ENCODE results near the gene RAD50. TPM values are rescaled to one million over a fixed set of nuclear protein-coding genes. Genes with fewer than 3 reads are reported as not detected.

Gene RAD50
- total and polyA plus RNA-seq, 4 donors = 22.0 to 40.5 (median 29.8) TPM

- Histone ChIP-seq H3K4me1 (ENCODE audit: control insufficient read depth, insufficient read depth, low read length) (peaks cover 5% of the 10 kb centered on the region), H3K9me3 (ENCODE audit: control insufficient read depth, insufficient read depth, low read length) (no peaks in the 10 kb centered on the region), H3K27me3 (ENCODE audit: control insufficient read depth, insufficient read depth, low read length) (no peaks in the 10 kb centered on the region), H3K36me3 (ENCODE audit: control insufficient read depth, insufficient read depth, low read length) (no peaks in the 10 kb centered on the region), H3K27ac (ENCODE audit: low read depth, low read length) (no peak overlapping the region), H3K4me3 (ENCODE audit: low read depth, low read length) (no peak overlapping the region)
- DNase-seq (ENCODE audit: low read depth in 4 of 6, low spot score in 6 of 6) = no peak
- no CpG with 5 or more reads among the region's 3 CpGs for WGBS (ENCODE audit: insufficient coverage)
These were observed 114.2 kb downstream of the RAD50 start for GRCh38 chr5:132671000-132671399.

- no peak overlapping the region for H3K4me3 ChIP-seq (ENCODE audit: low read depth, low read length)
- no peak overlapping the region for H3K27ac ChIP-seq (ENCODE audit: low read depth, low read length)
- no peak for DNase-seq (ENCODE audit: low read depth in 4 of 6, low spot score in 6 of 6)
- H3K9me3 ChIP-seq (ENCODE audit: control insufficient read depth, insufficient read depth, low read length) = no peaks in the 10 kb centered on the region
- no CpG with 5 or more reads among the region's 1 CpG for WGBS (ENCODE audit: insufficient coverage)
- no peaks in the 10 kb centered on the region for H3K36me3 ChIP-seq (ENCODE audit: control insufficient read depth, insufficient read depth, low read length)
- no peaks in the 10 kb centered on the region for H3K4me1 ChIP-seq (ENCODE audit: control insufficient read depth, insufficient read depth, low read length)
- no peaks in the 10 kb centered on the region for H3K27me3 ChIP-seq (ENCODE audit: control insufficient read depth, insufficient read depth, low read length)
These were observed 116.7 kb downstream of the RAD50 start for GRCh38 chr5:132673488-132673887.

GRCh38 chr5:132673939-132674630, 117.3 kb downstream of the RAD50 start, which contains the start of gene IL4:
IL4 (plus strand) TSS chr5:132673989; CDS start chr5:132674051, 62 bp downstream.
- H3K36me3 ChIP-seq (ENCODE audit: control insufficient read depth, insufficient read depth, low read length) = no peaks in the 10 kb centered on the region
- no peaks in the 10 kb centered on the region for H3K4me1 ChIP-seq (ENCODE audit: control insufficient read depth, insufficient read depth, low read length)
- WGBS (ENCODE audit: insufficient coverage) = 90% methylated on average over 14 of the region's 14 CpGs
- no peak within 1 kb of the TSS for H3K27ac ChIP-seq (ENCODE audit: low read depth, low read length)
- no peaks in the 10 kb centered on the region for H3K9me3 ChIP-seq (ENCODE audit: control insufficient read depth, insufficient read depth, low read length)
- DNase-seq (ENCODE audit: low read depth in 4 of 6, low spot score in 6 of 6) = no peak
- no peaks in the 10 kb centered on the region for H3K27me3 ChIP-seq (ENCODE audit: control insufficient read depth, insufficient read depth, low read length)
- H3K4me3 ChIP-seq (ENCODE audit: low read depth, low read length) = no peak within 1 kb of the TSS

- WGBS (ENCODE audit: insufficient coverage) = 75% methylated on average over 7 of the region's 13 CpGs
- Histone ChIP-seq H3K9me3 (ENCODE audit: control insufficient read depth, insufficient read depth, low read length) (no peaks in the 10 kb centered on the region), H3K4me1 (ENCODE audit: control insufficient read depth, insufficient read depth, low read length) (no peaks in the 10 kb centered on the region), H3K36me3 (ENCODE audit: control insufficient read depth, insufficient read depth, low read length) (no peaks in the 10 kb centered on the region), H3K27me3 (ENCODE audit: control insufficient read depth, insufficient read depth, low read length) (no peaks in the 10 kb centered on the region), H3K4me3 (ENCODE audit: low read depth, low read length) (no peak overlapping the region), H3K27ac (ENCODE audit: low read depth, low read length) (no peak overlapping the region)
- DNase-seq (ENCODE audit: low read depth in 4 of 6, low spot score in 6 of 6) = no peak
These were observed 118.1 kb downstream of the RAD50 start for GRCh38 chr5:132674671-132675506.

- H3K36me3 ChIP-seq (ENCODE audit: control insufficient read depth, insufficient read depth, low read length) = no peaks in the 10 kb centered on the region
- H3K4me3 ChIP-seq (ENCODE audit: low read depth, low read length) = no peak overlapping the region
- H3K4me1 ChIP-seq (ENCODE audit: control insufficient read depth, insufficient read depth, low read length) = no peaks in the 10 kb centered on the region
- no peaks in the 10 kb centered on the region for H3K9me3 ChIP-seq (ENCODE audit: control insufficient read depth, insufficient read depth, low read length)
- DNase-seq (ENCODE audit: low read depth in 4 of 6, low spot score in 6 of 6) = no peak
- 97% methylated on average over 7 of the region's 11 CpGs for WGBS (ENCODE audit: insufficient coverage)
- H3K27ac ChIP-seq (ENCODE audit: low read depth, low read length) = no peak overlapping the region
- no peaks in the 10 kb centered on the region for H3K27me3 ChIP-seq (ENCODE audit: control insufficient read depth, insufficient read depth, low read length)
These were observed 119.3 kb downstream of the RAD50 start for GRCh38 chr5:132675936-132676689.

- Histone ChIP-seq H3K9me3 (ENCODE audit: control insufficient read depth, insufficient read depth, low read length) (no peaks in the 10 kb centered on the region), H3K36me3 (ENCODE audit: control insufficient read depth, insufficient read depth, low read length) (no peaks in the 10 kb centered on the region), H3K27ac (ENCODE audit: low read depth, low read length) (no peak overlapping the region), H3K4me3 (ENCODE audit: low read depth, low read length) (no peak overlapping the region), H3K27me3 (ENCODE audit: control insufficient read depth, insufficient read depth, low read length) (no peaks in the 10 kb centered on the region), H3K4me1 (ENCODE audit: control insufficient read depth, insufficient read depth, low read length) (no peaks in the 10 kb centered on the region)
- 65% methylated on average over 7 of the region's 7 CpGs for WGBS (ENCODE audit: insufficient coverage)
- DNase-seq (ENCODE audit: low read depth in 4 of 6, low spot score in 6 of 6) = no peak
These were observed 120.4 kb downstream of the RAD50 start for GRCh38 chr5:132677191-132677590.

- Histone ChIP-seq H3K36me3 (ENCODE audit: control insufficient read depth, insufficient read depth, low read length) (no peaks in the 10 kb centered on the region), H3K4me3 (ENCODE audit: low read depth, low read length) (no peak overlapping the region), H3K27ac (ENCODE audit: low read depth, low read length) (no peak overlapping the region), H3K9me3 (ENCODE audit: control insufficient read depth, insufficient read depth, low read length) (no peaks in the 10 kb centered on the region), H3K27me3 (ENCODE audit: control insufficient read depth, insufficient read depth, low read length) (no peaks in the 10 kb centered on the region), H3K4me1 (ENCODE audit: control insufficient read depth, insufficient read depth, low read length) (no peaks in the 10 kb centered on the region)
- DNase-seq (ENCODE audit: low read depth in 4 of 6, low spot score in 6 of 6) = no peak
- 78% methylated on average over 6 of the region's 15 CpGs for WGBS (ENCODE audit: insufficient coverage)
These were observed 121.1 kb downstream of the RAD50 start for GRCh38 chr5:132677682-132678400.

GRCh38 chr5:132678735-132679134, 122.0 kb downstream of the RAD50 start:
- no peaks in the 10 kb centered on the region for H3K9me3 ChIP-seq (ENCODE audit: control insufficient read depth, insufficient read depth, low read length)
- no peak overlapping the region for H3K27ac ChIP-seq (ENCODE audit: low read depth, low read length)
- no peak overlapping the region for H3K4me3 ChIP-seq (ENCODE audit: low read depth, low read length)
- H3K27me3 ChIP-seq (ENCODE audit: control insufficient read depth, insufficient read depth, low read length) = no peaks in the 10 kb centered on the region
- WGBS (ENCODE audit: insufficient coverage) = 90% methylated on average over 1 of the region's 1 CpG
- H3K36me3 ChIP-seq (ENCODE audit: control insufficient read depth, insufficient read depth, low read length) = no peaks in the 10 kb centered on the region
- H3K4me1 ChIP-seq (ENCODE audit: control insufficient read depth, insufficient read depth, low read length) = no peaks in the 10 kb centered on the region
- DNase-seq (ENCODE audit: low read depth in 4 of 6, low spot score in 6 of 6) = no peak

- Histone ChIP-seq H3K4me3 (ENCODE audit: low read depth, low read length) (no peak overlapping the region), H3K4me1 (ENCODE audit: control insufficient read depth, insufficient read depth, low read length) (no peaks in the 10 kb centered on the region), H3K27ac (ENCODE audit: low read depth, low read length) (no peak overlapping the region), H3K27me3 (ENCODE audit: control insufficient read depth, insufficient read depth, low read length) (no peaks in the 10 kb centered on the region), H3K36me3 (ENCODE audit: control insufficient read depth, insufficient read depth, low read length) (no peaks in the 10 kb centered on the region), H3K9me3 (ENCODE audit: control insufficient read depth, insufficient read depth, low read length) (no peaks in the 10 kb centered on the region)
- 86% methylated on average over 5 of the region's 7 CpGs for WGBS (ENCODE audit: insufficient coverage)
- DNase-seq (ENCODE audit: low read depth in 4 of 6, low spot score in 6 of 6) = no peak
These were observed 122.4 kb downstream of the RAD50 start for GRCh38 chr5:132679166-132679565.
